MM.1S (cell line): ENCODE results near the gene AGAP1.
A peak's percentile ranks its signal among the peaks of the same experiment; 100 is the strongest.

Source experiments
- DNase-seq: peaks from one replicate; pipeline ENCODE4 v3.0.0-alpha.2; 2015
- H2AFZ ChIP-seq: fragments of 300-600 bp; sonication (generic); 2 replicates; pipeline ENCODE4 v1.6.0; 2016; ENCODE audit warnings: antibody characterized with exemption, low read length
- H3F3A ChIP-seq: fragments of 300-600 bp; sonication (generic); 2 replicates; pipeline ENCODE4 v1.6.1; 2016; ENCODE audit warnings: mild to moderate bottlenecking, antibody characterized with exemption, low read length, moderate library complexity, mixed read lengths; ENCODE audit not compliant: insufficient read depth
- H3K27ac ChIP-seq: fragments of 300-600 bp; sonication (generic); 2 replicates; pipeline ENCODE4 v1.5.1; 2016; ENCODE audit warnings: mild to moderate bottlenecking, low read length
- H3K27me3 ChIP-seq: fragments of 300-600 bp; sonication (generic); replicated peaks from 2 replicates; pipeline ENCODE4 v1.6.0; 2016; ENCODE audit warnings: low read length; ENCODE audit not compliant: insufficient read depth
- H3K36me3 ChIP-seq: fragments of 300-600 bp; sonication (generic); replicated peaks from 2 replicates; pipeline ENCODE4 v1.6.1; 2016; ENCODE audit warnings: mild to moderate bottlenecking, low read length, mixed read lengths; ENCODE audit not compliant: insufficient read depth
- H3K4me1 ChIP-seq: fragments of 300-600 bp; sonication (generic); 2 replicates; pipeline ENCODE4 v1.6.1; 2016; ENCODE audit warnings: low read length, mixed read lengths
- H3K4me2 ChIP-seq: fragments of 300-600 bp; sonication (generic); 2 replicates; pipeline ENCODE4 v1.6.0; 2016; ENCODE audit warnings: low read depth, low read length
- H3K4me3 ChIP-seq: fragments of 300-600 bp; sonication (generic); 2 replicates; pipeline ENCODE4 v1.5.1; 2016; ENCODE audit warnings: low read length, mixed read lengths
- H3K79me2 ChIP-seq: fragments of 300-600 bp; sonication (generic); 2 replicates; pipeline ENCODE4 v1.6.1; 2016; ENCODE audit warnings: mixed run types, low read length, mixed read lengths
- H3K9ac ChIP-seq: fragments of 300-600 bp; sonication (generic); 2 replicates; pipeline ENCODE4 v1.6.1; 2016; ENCODE audit warnings: low read length, mixed read lengths
- H3K9me2 ChIP-seq: fragments of 300-600 bp; sonication (generic); replicated peaks from 2 replicates; pipeline ENCODE4 v1.6.1; 2016; ENCODE audit warnings: mild to moderate bottlenecking, low read length, mixed read lengths; ENCODE audit not compliant: insufficient read depth
- H3K9me3 ChIP-seq: fragments of 300-600 bp; sonication (generic); replicated peaks from 2 replicates; pipeline ENCODE4 v1.6.1; 2016; ENCODE audit warnings: mild to moderate bottlenecking, low read length, mixed read lengths; ENCODE audit not compliant: insufficient read depth
- H4K20me1 ChIP-seq: fragments of 300-600 bp; sonication (generic); 2 replicates; pipeline ENCODE4 v1.6.1; 2016; ENCODE audit warnings: mild to moderate bottlenecking, low read length, moderate library complexity, mixed read lengths; ENCODE audit not compliant: insufficient read depth
- EZH2 ChIP-seq: fragments of 300-600 bp; sonication (generic); optimal IDR thresholded peaks from 2 replicates; pipeline ENCODE3; 2017; ENCODE audit warnings: low read depth, mild to moderate bottlenecking, antibody characterized with exemption, low read length, mixed read lengths
- EZH2phosphoT487 ChIP-seq: fragments of 300-600 bp; sonication (generic); IDR thresholded peaks from 2 replicates; pipeline ENCODE4 v1.6.1; 2018; ENCODE audit warnings: antibody characterized with exemption, low read length
- TF ChIP-seq, protein P1 (sequence below): fragments of 300-600 bp; sonication (generic); IDR thresholded peaks from 2 replicates; pipeline ENCODE4 v1.5.1; 2016; ENCODE audit warnings: antibody characterized with exemption, low read length, mixed read lengths

The AGAP1 gene

GRCh38 chr2:235495373-235496238 is 1.8 kb downstream of the AGAP1 start:
- Histone ChIP-seq H3K27ac (peak overlapping the region; percentile 74), H3K4me3 (peak overlapping the region; percentile 72), H2AFZ (no peak overlapping the region), H3K36me3 (no peaks in the 10 kb centered on the region), H3F3A (peaks cover 19% of the 10 kb centered on the region), H4K20me1 (no peaks in the 10 kb centered on the region), H3K27me3 (no peaks in the 10 kb centered on the region), H3K9me3 (no peaks in the 10 kb centered on the region), H3K9ac (peak overlapping the region; percentile 82), H3K79me2 (peaks cover 61% of the 10 kb centered on the region), H3K4me1 (peaks cover 35% of the 10 kb centered on the region), H3K9me2 (no peaks in the 10 kb centered on the region), H3K4me2 (peak overlapping the region; percentile 83)
- TF ChIP-seq, protein P1, sequence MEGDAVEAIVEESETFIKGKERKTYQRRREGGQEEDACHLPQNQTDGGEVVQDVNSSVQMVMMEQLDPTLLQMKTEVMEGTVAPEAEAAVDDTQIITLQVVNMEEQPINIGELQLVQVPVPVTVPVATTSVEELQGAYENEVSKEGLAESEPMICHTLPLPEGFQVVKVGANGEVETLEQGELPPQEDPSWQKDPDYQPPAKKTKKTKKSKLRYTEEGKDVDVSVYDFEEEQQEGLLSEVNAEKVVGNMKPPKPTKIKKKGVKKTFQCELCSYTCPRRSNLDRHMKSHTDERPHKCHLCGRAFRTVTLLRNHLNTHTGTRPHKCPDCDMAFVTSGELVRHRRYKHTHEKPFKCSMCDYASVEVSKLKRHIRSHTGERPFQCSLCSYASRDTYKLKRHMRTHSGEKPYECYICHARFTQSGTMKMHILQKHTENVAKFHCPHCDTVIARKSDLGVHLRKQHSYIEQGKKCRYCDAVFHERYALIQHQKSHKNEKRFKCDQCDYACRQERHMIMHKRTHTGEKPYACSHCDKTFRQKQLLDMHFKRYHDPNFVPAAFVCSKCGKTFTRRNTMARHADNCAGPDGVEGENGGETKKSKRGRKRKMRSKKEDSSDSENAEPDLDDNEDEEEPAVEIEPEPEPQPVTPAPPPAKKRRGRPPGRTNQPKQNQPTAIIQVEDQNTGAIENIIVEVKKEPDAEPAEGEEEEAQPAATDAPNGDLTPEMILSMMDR = no peak
- DNase-seq = peak; percentile 20

DNA sequence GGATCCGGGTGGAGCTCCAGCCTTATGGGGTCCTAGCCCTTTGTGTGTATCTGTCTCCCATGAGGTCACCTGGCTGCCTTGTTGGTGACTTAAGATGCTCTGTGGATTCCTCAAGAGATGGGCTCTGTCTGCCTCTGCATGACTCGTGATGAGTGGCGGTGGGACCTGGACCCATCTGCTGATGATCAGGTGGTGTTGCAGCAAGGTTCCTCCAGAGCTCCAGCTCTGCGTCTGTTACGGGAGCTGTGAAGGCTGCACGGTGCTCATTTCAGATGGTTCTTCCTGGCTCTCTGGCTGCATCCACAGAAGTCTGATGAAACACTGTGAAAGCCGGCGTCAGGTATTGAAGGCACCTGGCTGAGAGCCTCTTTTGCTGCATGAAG is 2.4 kb downstream of the AGAP1 start:
- Histone ChIP-seq H3K27ac (peak overlapping the region; percentile 74), H3K27me3 (no peaks in the 10 kb centered on the region), H4K20me1 (no peaks in the 10 kb centered on the region), H3K4me2 (peak overlapping the region; percentile 83), H3K9me2 (no peaks in the 10 kb centered on the region), H2AFZ (no peak overlapping the region), H3K4me1 (peaks cover 41% of the 10 kb centered on the region), H3K4me3 (peak overlapping the region; percentile 72), H3F3A (peaks cover 25% of the 10 kb centered on the region), H3K79me2 (peaks cover 66% of the 10 kb centered on the region), H3K9ac (peak overlapping the region; percentile 82), H3K9me3 (no peaks in the 10 kb centered on the region), H3K36me3 (no peaks in the 10 kb centered on the region)
- peak; percentile 42 for DNase-seq
- TF ChIP-seq EZH2phosphoT487 (no peak), EZH2 (no peak)
- TF ChIP-seq, protein P1 = no peak

DNA sequence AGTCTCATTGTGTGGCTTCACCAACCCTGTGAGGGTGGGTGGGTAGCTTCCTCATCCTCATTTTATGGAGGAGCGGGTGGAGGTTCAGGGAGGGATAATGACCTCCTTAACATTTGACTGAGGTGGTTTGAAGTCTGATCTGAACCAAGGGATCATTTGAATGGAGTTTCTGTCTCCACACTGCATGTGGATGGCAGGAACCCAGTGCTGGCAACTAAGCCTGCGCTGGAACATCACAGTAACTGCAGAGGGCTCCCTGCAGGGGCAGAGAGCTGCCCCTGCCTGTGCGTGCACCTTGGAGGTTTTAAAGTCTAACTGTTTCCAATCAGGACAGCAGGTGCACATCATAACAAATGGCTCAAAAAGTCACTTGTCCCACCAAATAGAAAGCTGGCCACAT is 3.3 kb downstream of the AGAP1 start:
- peak overlapping the region; percentile 83 for H3K4me2 ChIP-seq
- peaks cover 49% of the 10 kb centered on the region for H3K4me1 ChIP-seq
- no peaks in the 10 kb centered on the region for H3K27me3 ChIP-seq
- H3K4me3 ChIP-seq = peak overlapping the region; percentile 72; the same call in 1 of the 2 replicates
- H3K9me3 ChIP-seq = no peaks in the 10 kb centered on the region
- H3F3A ChIP-seq = peaks cover 34% of the 10 kb centered on the region
- peak overlapping the region; percentile 74; the same call in 1 of the 2 replicates for H3K27ac ChIP-seq
- H3K79me2 ChIP-seq = peaks cover 70% of the 10 kb centered on the region
- no peaks in the 10 kb centered on the region for H3K9me2 ChIP-seq
- no peak overlapping the region for H2AFZ ChIP-seq
- TF ChIP-seq EZH2 = no peak
- TF ChIP-seq EZH2phosphoT487 = no peak
- TF ChIP-seq, protein P1 = no peak
- H4K20me1 ChIP-seq = no peaks in the 10 kb centered on the region
- peak overlapping the region; percentile 82 for H3K9ac ChIP-seq
- DNase-seq = peak; percentile 29
- H3K36me3 ChIP-seq = no peaks in the 10 kb centered on the region
